ENCODE measurements around the gene GTPBP1. TPM values are rescaled to one million over a fixed set of nuclear protein-coding genes. Genes with fewer than 3 reads are reported as not detected.

Gene GTPBP1
- total and polyA plus RNA-seq, 2 of the 13 experiments (the other 11 are each of a cell fraction or from before 2014, with no cell fraction given): 22.3 to 27.0 TPM

DNA sequence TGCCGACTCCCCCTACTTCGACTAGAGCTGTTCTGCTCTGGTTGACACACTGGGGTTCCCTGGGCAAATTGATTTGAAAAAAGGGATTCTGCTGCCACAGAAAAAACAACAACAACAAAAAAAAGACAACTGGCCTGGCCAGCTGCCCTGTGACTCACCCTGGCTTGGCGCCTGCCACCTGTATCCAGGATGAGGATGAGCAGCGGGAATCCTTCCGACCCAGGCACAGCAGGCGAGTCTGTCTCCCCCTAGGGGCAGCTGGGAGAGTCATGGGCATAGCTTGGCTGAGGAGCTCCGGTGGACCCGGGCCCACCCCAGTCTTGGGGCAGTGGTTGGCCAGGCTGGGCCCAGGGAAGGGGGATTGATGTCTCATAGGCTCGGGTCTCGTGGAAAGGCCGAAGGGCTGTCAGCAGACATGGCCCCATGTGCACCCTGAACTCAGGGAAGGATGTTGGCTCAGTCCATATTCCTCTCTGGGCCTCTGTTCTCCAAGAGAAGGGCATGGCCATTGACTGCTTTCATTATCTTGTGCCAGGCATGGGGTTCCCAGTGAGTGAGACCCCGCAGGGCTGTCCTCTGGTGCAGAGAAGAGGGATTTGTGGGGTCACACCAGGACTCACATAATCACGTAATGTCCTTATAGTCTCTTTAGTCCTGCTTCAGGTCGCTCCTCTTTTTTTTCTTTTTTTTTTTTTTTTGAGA lies 60.5 kb downstream of the GTPBP1 start (continued):
- TF ChIP-seq ZNF101 (CRISPR knock-in tag; IDR thresholded peaks at IDR 0.05; ENCODE audit: borderline replicate concordance, low read depth) (no peak), SRY (CRISPR knock-in tag; IDR thresholded peaks at IDR 0.05) (no peak), NONO (IDR thresholded peaks at IDR 0.05) (no peak), NONO (CRISPR knock-in tag; conservative IDR thresholded peaks at IDR 0.05) (no peak), ZNF180 (CRISPR knock-in tag; IDR thresholded peaks at IDR 0.05; ENCODE audit: borderline replicate concordance, low read depth) (no peak), ZNF747 (CRISPR knock-in tag; IDR thresholded peaks at IDR 0.05; ENCODE audit: borderline replicate concordance) (no peak), ZFP41 (CRISPR knock-in tag; IDR thresholded peaks at IDR 0.05; ENCODE audit: borderline replicate concordance) (no peak), THYN1 (CRISPR knock-in tag; IDR thresholded peaks at IDR 0.05; ENCODE audit: borderline replicate concordance, low read depth) (no peak), KDM5A (IDR thresholded peaks at IDR 0.05; ENCODE audit: borderline replicate concordance, low read length) (no peak), ZBTB42 (CRISPR knock-in tag; IDR thresholded peaks at IDR 0.05) (no peak), ZNF563 (CRISPR knock-in tag; IDR thresholded peaks at IDR 0.05) (no peak), KMT2A (CRISPR knock-in tag; IDR thresholded peaks at IDR 0.05) (no peak), FOSL2 (CRISPR knock-in tag; IDR thresholded peaks at IDR 0.05) (peak; percentile 92), ZNF550 (CRISPR knock-in tag; IDR thresholded peaks at IDR 0.05; ENCODE audit: borderline replicate concordance) (no peak), PHF20 (CRISPR knock-in tag; IDR thresholded peaks at IDR 0.05) (no peak), ZC3H4 (CRISPR knock-in tag; IDR thresholded peaks at IDR 0.05; ENCODE audit: borderline replicate concordance) (no peak), ZNF501 (CRISPR knock-in tag; IDR thresholded peaks at IDR 0.05) (peak; percentile 67; the same call in 1 of the 2 replicates), SAP130 (CRISPR knock-in tag; IDR thresholded peaks at IDR 0.05; ENCODE audit: low read depth) (peak; percentile 63), PHF21A (CRISPR knock-in tag; IDR thresholded peaks at IDR 0.05) (no peak), PLRG1 (conservative IDR thresholded peaks at IDR 0.05) (no peak), SMAD1 (CRISPR knock-in tag; IDR thresholded peaks at IDR 0.05; ENCODE audit: borderline replicate concordance, low read depth) (no peak)
- TF ChIP-seq, protein P1, sequence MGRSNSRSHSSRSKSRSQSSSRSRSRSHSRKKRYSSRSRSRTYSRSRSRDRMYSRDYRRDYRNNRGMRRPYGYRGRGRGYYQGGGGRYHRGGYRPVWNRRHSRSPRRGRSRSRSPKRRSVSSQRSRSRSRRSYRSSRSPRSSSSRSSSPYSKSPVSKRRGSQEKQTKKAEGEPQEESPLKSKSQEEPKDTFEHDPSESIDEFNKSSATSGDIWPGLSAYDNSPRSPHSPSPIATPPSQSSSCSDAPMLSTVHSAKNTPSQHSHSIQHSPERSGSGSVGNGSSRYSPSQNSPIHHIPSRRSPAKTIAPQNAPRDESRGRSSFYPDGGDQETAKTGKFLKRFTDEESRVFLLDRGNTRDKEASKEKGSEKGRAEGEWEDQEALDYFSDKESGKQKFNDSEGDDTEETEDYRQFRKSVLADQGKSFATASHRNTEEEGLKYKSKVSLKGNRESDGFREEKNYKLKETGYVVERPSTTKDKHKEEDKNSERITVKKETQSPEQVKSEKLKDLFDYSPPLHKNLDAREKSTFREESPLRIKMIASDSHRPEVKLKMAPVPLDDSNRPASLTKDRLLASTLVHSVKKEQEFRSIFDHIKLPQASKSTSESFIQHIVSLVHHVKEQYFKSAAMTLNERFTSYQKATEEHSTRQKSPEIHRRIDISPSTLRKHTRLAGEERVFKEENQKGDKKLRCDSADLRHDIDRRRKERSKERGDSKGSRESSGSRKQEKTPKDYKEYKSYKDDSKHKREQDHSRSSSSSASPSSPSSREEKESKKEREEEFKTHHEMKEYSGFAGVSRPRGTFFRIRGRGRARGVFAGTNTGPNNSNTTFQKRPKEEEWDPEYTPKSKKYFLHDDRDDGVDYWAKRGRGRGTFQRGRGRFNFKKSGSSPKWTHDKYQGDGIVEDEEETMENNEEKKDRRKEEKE (IDR thresholded peaks at IDR 0.05): no peak
- TF ChIP-seq, protein P2, sequence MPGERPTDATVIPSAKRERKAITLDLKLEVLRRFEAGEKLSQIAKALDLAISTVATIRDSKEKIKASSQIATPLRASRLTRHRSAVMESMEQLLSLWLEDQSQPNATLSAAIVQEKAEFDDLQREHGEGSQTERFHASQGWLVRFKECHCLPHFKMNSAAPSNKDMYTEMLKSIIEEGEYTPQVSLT (CRISPR knock-in tag; IDR thresholded peaks at IDR 0.05; ENCODE audit: borderline replicate concordance, low read depth): no peak
- TF ChIP-seq, protein P3, sequence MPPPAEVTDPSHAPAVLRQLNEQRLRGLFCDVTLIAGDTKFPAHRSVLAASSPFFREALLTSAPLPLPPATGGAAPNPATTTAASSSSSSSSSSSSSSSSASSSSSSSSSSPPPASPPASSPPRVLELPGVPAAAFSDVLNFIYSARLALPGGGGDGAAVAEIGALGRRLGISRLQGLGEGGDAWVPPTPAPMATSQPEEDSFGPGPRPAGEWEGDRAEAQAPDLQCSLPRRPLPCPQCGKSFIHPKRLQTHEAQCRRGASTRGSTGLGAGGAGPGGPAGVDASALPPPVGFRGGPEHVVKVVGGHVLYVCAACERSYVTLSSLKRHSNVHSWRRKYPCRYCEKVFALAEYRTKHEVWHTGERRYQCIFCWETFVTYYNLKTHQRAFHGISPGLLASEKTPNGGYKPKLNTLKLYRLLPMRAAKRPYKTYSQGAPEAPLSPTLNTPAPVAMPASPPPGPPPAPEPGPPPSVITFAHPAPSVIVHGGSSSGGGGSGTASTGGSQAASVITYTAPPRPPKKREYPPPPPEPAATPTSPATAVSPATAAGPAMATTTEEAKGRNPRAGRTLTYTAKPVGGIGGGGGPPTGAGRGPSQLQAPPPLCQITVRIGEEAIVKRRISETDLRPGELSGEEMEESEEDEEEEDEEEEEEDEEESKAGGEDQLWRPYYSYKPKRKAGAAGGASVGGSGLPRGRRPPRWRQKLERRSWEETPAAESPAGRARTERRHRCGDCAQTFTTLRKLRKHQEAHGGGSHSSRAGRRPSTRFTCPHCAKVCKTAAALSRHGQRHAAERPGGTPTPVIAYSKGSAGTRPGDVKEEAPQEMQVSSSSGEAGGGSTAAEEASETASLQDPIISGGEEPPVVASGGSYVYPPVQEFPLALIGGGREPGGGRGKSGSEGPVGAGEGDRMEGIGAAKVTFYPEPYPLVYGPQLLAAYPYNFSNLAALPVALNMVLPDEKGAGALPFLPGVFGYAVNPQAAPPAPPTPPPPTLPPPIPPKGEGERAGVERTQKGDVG (CRISPR knock-in tag; IDR thresholded peaks at IDR 0.05; ENCODE audit: borderline replicate concordance): no peak
- TF ChIP-seq, protein P4, sequence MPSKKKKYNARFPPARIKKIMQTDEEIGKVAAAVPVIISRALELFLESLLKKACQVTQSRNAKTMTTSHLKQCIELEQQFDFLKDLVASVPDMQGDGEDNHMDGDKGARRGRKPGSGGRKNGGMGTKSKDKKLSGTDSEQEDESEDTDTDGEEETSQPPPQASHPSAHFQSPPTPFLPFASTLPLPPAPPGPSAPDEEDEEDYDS (CRISPR knock-in tag; IDR thresholded peaks at IDR 0.05): 0 out of 2 replicates have a peak, but pooled peaks have one; percentile 20
